Neuronal stem cell (in vitro differentiated cells): ENCODE measurements around the gene ASCL2.
A peak's percentile ranks its signal among the peaks of the same experiment; 100 is the strongest.

ENCODE experiments used
- DNase-seq: peaks from one replicate; pipeline ENCODE4 v3.0.0-alpha.2; 2013; ENCODE audit warnings: low spot score
- H2AFZ ChIP-seq: one replicate; pipeline ENCODE4 v1.6.1; 2013; ENCODE audit warnings: mild to moderate bottlenecking, low read length, inconsistent platforms
- H2AK5ac ChIP-seq: 2 replicates; pipeline ENCODE4 v1.6.1; 2013; ENCODE audit warnings: low read depth, mild to moderate bottlenecking, inconsistent platforms, low read length, moderate library complexity, mixed read lengths
- H2BK120ac ChIP-seq: 2 replicates; pipeline ENCODE4 v1.6.1; 2013; ENCODE audit warnings: low read depth, mild to moderate bottlenecking, inconsistent platforms, low read length, moderate library complexity, mixed read lengths
- H2BK12ac ChIP-seq: one replicate; pipeline ENCODE4 v1.6.1; 2013; ENCODE audit warnings: low read length, inconsistent platforms
- H2BK15ac ChIP-seq: 2 replicates; pipeline ENCODE4 v1.6.1; 2013; ENCODE audit warnings: mild to moderate bottlenecking, low read length, inconsistent platforms, mixed read lengths
- H2BK5ac ChIP-seq: one replicate; pipeline ENCODE4 v1.6.1; 2013; ENCODE audit warnings: inconsistent platforms, mild to moderate bottlenecking, low read length, moderate library complexity
- H3K14ac ChIP-seq: one replicate; pipeline ENCODE4 v1.6.1; 2013; ENCODE audit warnings: low read length, inconsistent platforms
- H3K18ac ChIP-seq: 2 replicates; pipeline ENCODE4 v1.6.1; 2013; ENCODE audit warnings: low read length, inconsistent platforms
- H3K23ac ChIP-seq: 2 replicates; pipeline ENCODE4 v1.6.1; 2013; ENCODE audit warnings: low read depth, mild to moderate bottlenecking, mixed read lengths, low read length, inconsistent platforms; ENCODE audit not compliant: poor library complexity
- H3K27ac ChIP-seq: replicated peaks from 3 replicates; pipeline ENCODE4 v1.5.1; 2013; ENCODE audit warnings: low read length, inconsistent platforms
- H3K27me3 ChIP-seq, 3 experiments: 2 replicates each; pipeline ENCODE4 v1.6.1; 2013; ENCODE audit warnings: low read length in 3 of 3, mild to moderate bottlenecking in 2 of 3, inconsistent platforms in 1 of 3, low read depth in 1 of 3, mixed read lengths in 1 of 3, moderate library complexity in 1 of 3; ENCODE audit not compliant: control insufficient read depth in 3 of 3, insufficient read depth in 3 of 3
- H3K36me3 ChIP-seq, 2 donors: replicated peaks in 1 of 2; 2 replicates each; pipeline ENCODE4 v1.6.1; 2013; ENCODE audit warnings: low read length in 2 of 2; ENCODE audit not compliant: control insufficient read depth in 2 of 2, insufficient read depth in 2 of 2
- H3K4ac ChIP-seq: 2 replicates; pipeline ENCODE4 v1.6.1; 2013; ENCODE audit warnings: inconsistent platforms, mild to moderate bottlenecking, low read length, moderate library complexity
- H3K4me1 ChIP-seq, 2 donors: 1 replicate in 1 of 2; 2 replicates in 1 of 2; pipeline ENCODE4 v1.6.1; 2013; ENCODE audit warnings: low read length in 2 of 2, low read depth in 1 of 2; ENCODE audit not compliant: control insufficient read depth in 2 of 2, insufficient read depth in 1 of 2
- H3K4me2 ChIP-seq: one replicate; pipeline ENCODE4 v1.6.1; 2013; ENCODE audit warnings: mild to moderate bottlenecking, low read length, inconsistent platforms; ENCODE audit not compliant: insufficient read depth, poor library complexity, severe bottlenecking
- H3K4me3 ChIP-seq, 2 donors: 2 replicates each; pipeline ENCODE4 v1.5.1; 2013; ENCODE audit warnings: low read length in 2 of 2, mild to moderate bottlenecking in 2 of 2, inconsistent platforms in 1 of 2, moderate library complexity in 1 of 2
- H3K79me1 ChIP-seq: one replicate; pipeline ENCODE4 v1.6.1; 2013; ENCODE audit warnings: low read depth, mild to moderate bottlenecking, inconsistent platforms, low read length, moderate library complexity
- H3K9ac ChIP-seq: one replicate; pipeline ENCODE4 v1.6.1; 2013; ENCODE audit warnings: mild to moderate bottlenecking, low read depth, low read length, inconsistent platforms; ENCODE audit not compliant: poor library complexity
- H3K9me3 ChIP-seq, 2 donors: replicated peaks in 1 of 2; 2 replicates each; pipeline versions ENCODE3 to v1.6.1; 2013; ENCODE audit warnings: low read length in 2 of 2, mild to moderate bottlenecking in 2 of 2, inconsistent platforms in 1 of 2, low read depth in 1 of 2, mixed read lengths in 1 of 2, moderate library complexity in 1 of 2; ENCODE audit not compliant: control insufficient read depth in 2 of 2, insufficient read depth in 1 of 2
- H4K8ac ChIP-seq: one replicate; pipeline ENCODE4 v1.6.1; 2013; ENCODE audit warnings: low read depth, mild to moderate bottlenecking, inconsistent platforms, low read length, moderate library complexity
- H4K91ac ChIP-seq: one replicate; pipeline ENCODE4 v1.6.1; 2013; ENCODE audit warnings: low read length, low read depth, mild to moderate bottlenecking, inconsistent platforms; ENCODE audit not compliant: poor library complexity
- WGBS, 2 donors: extraction: QIAGEN DNeasy Blood & Tissue Kit; methylation state at CpG; one replicate each; pipeline ENCODE4 v1.1.7; 2013; ENCODE audit warnings: missing lambda C conversion rate in 2 of 2, mixed read lengths in 1 of 2; ENCODE audit not compliant: insufficient read length in 2 of 2, insufficient replicate concordance in 1 of 2; ENCODE audit errors: extremely low coverage in 2 of 2; 5-methylcytosine and 5-hydroxymethylcytosine counted together

ASCL2 gene

GRCh38 chr11:2256951-2257700, 13.3 kb downstream of the ASCL2 start:
- H3K4ac ChIP-seq: no peak overlapping the region
- H3K36me3 ChIP-seq: no peaks in the 10 kb centered on the region
- H2BK12ac ChIP-seq: no peak overlapping the region
- H3K18ac ChIP-seq: peak overlapping the region; percentile 38
- H2AK5ac ChIP-seq: peak overlapping the region; percentile 75
- no peak overlapping the region for H4K91ac ChIP-seq
- H3K9me3 ChIP-seq: peaks cover 0 to 1% of the 10 kb centered on the region in 2 donors
- no peak overlapping the region for H2BK15ac ChIP-seq
- no peak overlapping the region for H4K8ac ChIP-seq
- H3K4me3 ChIP-seq: peak overlapping the region in 1 of 2 donors; percentile 8
- H2BK120ac ChIP-seq: no peak overlapping the region
- H3K4me2 ChIP-seq: no peak overlapping the region
- H3K14ac ChIP-seq: peak overlapping the region; percentile 38
- H2AFZ ChIP-seq: no peak overlapping the region
- no peak overlapping the region for H3K9ac ChIP-seq
- no peak overlapping the region for H3K27ac ChIP-seq
- no peak for DNase-seq
- no peaks in the 10 kb centered on the region for H3K79me1 ChIP-seq
- no peak overlapping the region for H3K23ac ChIP-seq
- H3K27me3 ChIP-seq: peaks cover 0 to 8% (median 0%) of the 10 kb centered on the region in 3 experiments
- no CpG with 5 or more reads among the region's 31 CpGs for WGBS, 2 donors
- no peak overlapping the region for H2BK5ac ChIP-seq
- H3K4me1 ChIP-seq: peaks cover 0 to 1% of the 10 kb centered on the region in 2 donors

- H2AFZ ChIP-seq: no peak overlapping the region
- H2BK12ac ChIP-seq: peak overlapping the region; percentile 85
- H3K27ac ChIP-seq: no peak overlapping the region
- WGBS, 2 donors: no CpG with 5 or more reads among the region's 14 CpGs
- H3K4ac ChIP-seq: no peak overlapping the region
- peak overlapping the region; percentile 21 for H3K23ac ChIP-seq
- H3K79me1 ChIP-seq: no peaks in the 10 kb centered on the region
- no peaks in the 10 kb centered on the region for H3K36me3 ChIP-seq
- H3K4me2 ChIP-seq: no peak overlapping the region
- peaks cover 0 to 1% of the 10 kb centered on the region in 2 donors for H3K9me3 ChIP-seq
- peaks cover 0 to 6% (median 0%) of the 10 kb centered on the region in 3 experiments for H3K27me3 ChIP-seq
- H4K91ac ChIP-seq: no peak overlapping the region
- H2BK120ac ChIP-seq: no peak overlapping the region
- H3K4me3 ChIP-seq: no peak overlapping the region
- peak overlapping the region; percentile 27 for H3K18ac ChIP-seq
- H3K9ac ChIP-seq: peak overlapping the region; percentile 51
- no peak overlapping the region for H2AK5ac ChIP-seq
- H3K4me1 ChIP-seq: no peaks in the 10 kb centered on the region
- no peak overlapping the region for H2BK15ac ChIP-seq
- H3K14ac ChIP-seq: peak overlapping the region; percentile 22
- H4K8ac ChIP-seq: no peak overlapping the region
- H2BK5ac ChIP-seq: no peak overlapping the region
- DNase-seq: no peak
Observed at GRCh38 chr11:2256293-2256913, 14.0 kb downstream of the ASCL2 start.

- H3K27me3 ChIP-seq: no peaks in the 10 kb centered on the region
- no peaks in the 10 kb centered on the region for H3K79me1 ChIP-seq
- no peak overlapping the region for H4K91ac ChIP-seq
- H3K18ac ChIP-seq: no peak overlapping the region
- H3K23ac ChIP-seq: no peak overlapping the region
- H2BK5ac ChIP-seq: no peak overlapping the region
- no peak overlapping the region for H2BK15ac ChIP-seq
- no peak for DNase-seq
- no peak overlapping the region for H3K9ac ChIP-seq
- no peak overlapping the region for H3K14ac ChIP-seq
- H3K9me3 ChIP-seq: peaks cover 0 to 1% of the 10 kb centered on the region in 2 donors
- H3K4me2 ChIP-seq: no peak overlapping the region
- no peak overlapping the region for H2BK12ac ChIP-seq
- H3K4me3 ChIP-seq: no peak overlapping the region
- H3K4me1 ChIP-seq: peaks cover 0 to 10% of the 10 kb centered on the region in 2 donors
- no peak overlapping the region for H3K27ac ChIP-seq
- H2AFZ ChIP-seq: no peak overlapping the region
- H3K4ac ChIP-seq: no peak overlapping the region
- no peak overlapping the region for H2AK5ac ChIP-seq
- no peaks in the 10 kb centered on the region for H3K36me3 ChIP-seq
- WGBS, 2 donors: no CpG with 5 or more reads among the region's 6 CpGs
- H2BK120ac ChIP-seq: no peak overlapping the region
- no peak overlapping the region for H4K8ac ChIP-seq
Observed at GRCh38 chr11:2252018-2252417, 18.4 kb downstream of the ASCL2 start.

- H3K4me1 ChIP-seq: peaks cover 0 to 10% of the 10 kb centered on the region in 2 donors
- H4K8ac ChIP-seq: no peak overlapping the region
- DNase-seq: no peak
- no peak overlapping the region for H2AFZ ChIP-seq
- H4K91ac ChIP-seq: no peak overlapping the region
- no peak overlapping the region for H2BK15ac ChIP-seq
- H2BK120ac ChIP-seq: no peak overlapping the region
- no peak overlapping the region for H3K9ac ChIP-seq
- whole genome bisulfite sequencing, 2 donors: no CpG with 5 or more reads among the region's 6 CpGs
- no peak overlapping the region for H2BK5ac ChIP-seq
- no peaks in the 10 kb centered on the region for H3K36me3 ChIP-seq
- no peaks in the 10 kb centered on the region for H3K79me1 ChIP-seq
- H3K14ac ChIP-seq: no peak overlapping the region
- no peaks in the 10 kb centered on the region for H3K27me3 ChIP-seq
- no peak overlapping the region for H2AK5ac ChIP-seq
- no peak overlapping the region for H3K4ac ChIP-seq
- no peak overlapping the region for H2BK12ac ChIP-seq
- no peaks in the 10 kb centered on the region for H3K9me3 ChIP-seq
- H3K23ac ChIP-seq: no peak overlapping the region
- H3K27ac ChIP-seq: no peak overlapping the region
- no peak overlapping the region for H3K4me3 ChIP-seq
- H3K4me2 ChIP-seq: no peak overlapping the region
- H3K18ac ChIP-seq: no peak overlapping the region
Observed at GRCh38 chr11:2251138-2251537, 19.2 kb downstream of the ASCL2 start.
